HUDEP-2 (cell line): ENCODE results near the gene NOL6.
A peak's percentile ranks its signal among the peaks of the same experiment; 100 is the strongest.
"Not testable (repeated sequence)": the region's sequence is repeated elsewhere in the genome, so short reads cannot be mapped to it uniquely, and the experiment has no call there.

Source experiments
- DNase-seq, 76 experiments: peaks; one replicate each; lab custom pipeline; 2025; ENCODE audit not compliant: unreplicated experiment in 76 of 76; lab: John Stamatoyannopoulos, UW

Gene NOL6, protein sequence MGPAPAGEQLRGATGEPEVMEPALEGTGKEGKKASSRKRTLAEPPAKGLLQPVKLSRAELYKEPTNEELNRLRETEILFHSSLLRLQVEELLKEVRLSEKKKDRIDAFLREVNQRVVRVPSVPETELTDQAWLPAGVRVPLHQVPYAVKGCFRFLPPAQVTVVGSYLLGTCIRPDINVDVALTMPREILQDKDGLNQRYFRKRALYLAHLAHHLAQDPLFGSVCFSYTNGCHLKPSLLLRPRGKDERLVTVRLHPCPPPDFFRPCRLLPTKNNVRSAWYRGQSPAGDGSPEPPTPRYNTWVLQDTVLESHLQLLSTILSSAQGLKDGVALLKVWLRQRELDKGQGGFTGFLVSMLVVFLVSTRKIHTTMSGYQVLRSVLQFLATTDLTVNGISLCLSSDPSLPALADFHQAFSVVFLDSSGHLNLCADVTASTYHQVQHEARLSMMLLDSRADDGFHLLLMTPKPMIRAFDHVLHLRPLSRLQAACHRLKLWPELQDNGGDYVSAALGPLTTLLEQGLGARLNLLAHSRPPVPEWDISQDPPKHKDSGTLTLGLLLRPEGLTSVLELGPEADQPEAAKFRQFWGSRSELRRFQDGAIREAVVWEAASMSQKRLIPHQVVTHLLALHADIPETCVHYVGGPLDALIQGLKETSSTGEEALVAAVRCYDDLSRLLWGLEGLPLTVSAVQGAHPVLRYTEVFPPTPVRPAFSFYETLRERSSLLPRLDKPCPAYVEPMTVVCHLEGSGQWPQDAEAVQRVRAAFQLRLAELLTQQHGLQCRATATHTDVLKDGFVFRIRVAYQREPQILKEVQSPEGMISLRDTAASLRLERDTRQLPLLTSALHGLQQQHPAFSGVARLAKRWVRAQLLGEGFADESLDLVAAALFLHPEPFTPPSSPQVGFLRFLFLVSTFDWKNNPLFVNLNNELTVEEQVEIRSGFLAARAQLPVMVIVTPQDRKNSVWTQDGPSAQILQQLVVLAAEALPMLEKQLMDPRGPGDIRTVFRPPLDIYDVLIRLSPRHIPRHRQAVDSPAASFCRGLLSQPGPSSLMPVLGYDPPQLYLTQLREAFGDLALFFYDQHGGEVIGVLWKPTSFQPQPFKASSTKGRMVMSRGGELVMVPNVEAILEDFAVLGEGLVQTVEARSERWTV

DNA sequence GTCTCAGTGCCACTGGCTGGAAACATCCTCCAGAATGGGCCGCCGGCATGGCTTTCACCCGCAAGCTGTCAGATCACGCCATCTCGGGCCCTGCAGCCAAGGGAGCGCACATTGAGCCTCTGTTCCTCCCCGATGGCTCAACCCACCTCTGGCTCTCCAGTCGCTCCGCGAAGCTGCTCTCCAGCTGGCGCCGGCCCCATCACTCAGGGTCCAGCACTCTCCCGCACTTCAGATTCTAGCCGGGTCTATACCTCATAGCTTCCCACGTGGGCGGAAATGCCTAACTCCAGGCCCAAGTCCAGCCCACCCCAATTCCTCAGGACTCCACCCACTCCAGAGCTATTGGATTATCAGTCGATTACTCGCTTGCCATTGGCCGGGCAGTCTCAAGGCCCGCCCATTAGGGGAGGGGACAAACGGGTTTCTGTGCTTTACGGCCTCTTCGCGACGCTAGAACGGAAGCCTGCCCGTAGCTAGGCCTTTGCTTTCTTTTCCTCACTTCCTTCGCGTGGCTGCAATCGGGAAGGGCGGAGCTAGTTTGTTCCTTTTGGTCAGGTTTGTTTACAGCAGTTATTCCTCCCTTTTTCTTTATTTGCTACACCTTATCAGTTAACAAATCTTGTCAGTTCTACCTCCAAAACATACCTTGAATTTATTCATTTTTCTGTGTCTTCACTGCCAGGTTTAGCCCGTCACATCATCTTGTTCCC, at the start of gene NOL6:
TSS of gene NOL6 (minus strand) at position 282 of the 710 bp plus-strand sequence. CDS start at position 200, 82 bp downstream.
- DNase-seq, result peak in 75 of 76 experiments; percentile 29 to 99 (median 97)

DNA sequence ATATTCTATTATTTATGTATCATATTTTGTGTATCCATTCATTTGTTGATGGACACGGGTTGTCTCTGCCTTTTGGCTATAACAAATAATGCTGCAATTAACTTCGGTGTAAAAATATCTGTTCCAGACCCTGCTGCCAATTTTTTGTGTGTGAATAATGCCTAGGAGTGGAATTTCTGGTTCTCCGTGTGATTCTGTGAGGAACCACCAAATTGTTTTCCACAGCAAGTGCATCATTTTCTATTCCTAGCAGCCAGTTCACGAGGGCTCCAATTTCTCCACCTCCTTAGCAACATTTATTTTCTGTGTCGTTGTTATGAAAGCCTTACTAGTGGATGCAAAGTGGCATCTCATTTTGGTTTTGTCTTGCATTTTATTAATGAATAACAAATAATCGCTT, 48.1 kb upstream of the NOL6 start:
- DNase-seq, result not testable (repeated sequence)

DNA sequence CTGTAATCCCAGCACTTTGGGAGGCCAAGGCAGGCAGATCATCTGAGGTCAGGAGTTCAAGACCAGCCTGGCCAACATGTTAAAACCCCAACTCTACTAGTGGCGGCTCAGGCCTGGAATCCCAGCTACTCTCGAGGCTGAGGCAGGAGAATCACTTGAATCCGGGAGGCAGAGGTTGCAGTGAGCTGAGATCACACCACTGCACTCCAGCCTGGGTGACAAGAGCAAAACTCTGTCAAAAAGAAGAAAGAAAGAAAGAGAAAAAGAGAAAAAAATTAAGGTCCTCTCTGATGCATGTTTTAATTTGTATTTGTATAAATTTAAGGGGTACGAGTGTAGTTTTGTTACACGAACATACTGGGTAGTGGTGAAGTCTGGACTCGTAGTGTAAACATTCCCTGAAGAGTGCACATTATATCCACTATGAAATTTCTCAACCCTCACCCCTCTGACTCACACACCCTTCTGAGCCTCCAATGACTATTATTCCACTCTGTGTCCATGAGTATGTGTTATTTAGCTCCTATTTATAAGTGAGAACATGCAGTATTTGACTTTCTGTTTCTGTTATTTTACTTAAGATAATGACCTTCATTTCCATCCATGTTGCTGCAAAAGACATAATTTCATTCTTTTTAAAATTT, 44.3 kb upstream of the NOL6 start:
- DNase-seq, result not testable (repeated sequence)

DNA sequence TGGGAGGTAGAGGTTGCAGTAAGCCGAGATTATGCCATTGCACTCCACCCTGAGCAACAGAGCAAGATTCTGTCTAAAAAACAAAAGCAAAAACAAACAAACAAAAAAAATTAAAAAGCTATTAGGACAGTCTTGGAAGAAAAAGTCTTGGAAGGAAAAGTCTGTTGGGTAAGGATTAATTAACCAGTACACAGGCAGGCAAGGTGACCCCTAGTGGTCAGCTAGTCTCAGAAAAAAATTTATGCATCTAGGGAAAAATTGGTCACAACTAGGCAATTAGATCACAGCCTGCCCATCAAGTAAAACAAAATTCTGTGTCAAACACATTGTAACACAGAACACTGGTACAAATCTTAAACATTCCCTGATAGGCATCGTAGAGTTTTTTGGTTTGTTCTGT, 43.6 kb upstream of the NOL6 start:
- DNase-seq, result peak in 22 of 76 experiments; percentile 6 to 60 (median 30)

DNA sequence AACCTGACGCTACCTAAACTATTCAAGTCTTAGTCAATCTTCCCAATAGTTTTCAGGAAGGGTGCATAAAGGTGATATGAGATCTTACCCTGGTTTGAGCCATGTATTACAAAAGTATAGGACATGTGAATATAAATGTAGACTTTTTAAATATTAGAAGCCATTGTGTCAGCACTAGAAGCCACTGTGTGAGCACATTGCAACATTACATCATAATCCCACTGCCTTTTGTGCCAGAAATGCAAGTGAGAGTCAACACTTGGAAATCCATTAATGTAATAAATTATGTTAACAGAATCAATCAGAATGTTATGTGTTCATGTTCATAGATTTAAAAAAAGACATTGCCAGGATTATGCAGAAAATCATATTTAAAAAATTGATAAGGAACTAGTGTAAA, 42.7 kb upstream of the NOL6 start:
- not testable (repeated sequence) for DNase-seq

DNA sequence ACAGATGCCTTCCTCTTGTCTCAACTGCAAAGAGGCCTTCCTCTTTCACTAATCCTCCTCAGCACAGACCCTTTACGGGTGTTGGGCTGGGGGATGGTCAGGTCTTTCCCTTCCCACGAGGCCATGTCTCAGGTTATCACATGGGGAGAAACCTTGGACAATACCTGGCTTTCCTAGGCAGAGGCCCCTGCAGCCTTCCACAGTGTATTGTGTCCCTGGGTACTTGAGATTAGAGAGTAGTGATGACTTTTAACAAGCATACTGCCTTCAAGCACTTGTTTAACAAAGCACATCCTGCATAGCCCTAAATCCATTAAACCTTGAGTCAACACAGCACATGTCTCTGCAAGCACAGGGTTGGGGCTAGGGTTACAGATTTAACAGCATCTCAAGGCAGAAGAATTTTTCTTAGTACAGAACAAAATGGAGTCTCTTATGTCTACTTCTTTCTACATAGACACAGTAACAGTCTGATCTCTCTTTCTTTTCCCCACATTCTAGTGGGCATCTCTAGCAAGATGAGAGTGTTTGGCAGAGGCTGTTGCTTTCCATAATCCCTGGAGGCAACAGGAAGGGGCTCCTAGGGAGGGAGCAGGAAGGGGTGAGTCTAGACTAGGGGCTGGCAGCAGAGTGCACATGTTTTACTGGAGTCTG, 41.7 kb upstream of the NOL6 start:
- DNase-seq, result not testable (repeated sequence)

DNA sequence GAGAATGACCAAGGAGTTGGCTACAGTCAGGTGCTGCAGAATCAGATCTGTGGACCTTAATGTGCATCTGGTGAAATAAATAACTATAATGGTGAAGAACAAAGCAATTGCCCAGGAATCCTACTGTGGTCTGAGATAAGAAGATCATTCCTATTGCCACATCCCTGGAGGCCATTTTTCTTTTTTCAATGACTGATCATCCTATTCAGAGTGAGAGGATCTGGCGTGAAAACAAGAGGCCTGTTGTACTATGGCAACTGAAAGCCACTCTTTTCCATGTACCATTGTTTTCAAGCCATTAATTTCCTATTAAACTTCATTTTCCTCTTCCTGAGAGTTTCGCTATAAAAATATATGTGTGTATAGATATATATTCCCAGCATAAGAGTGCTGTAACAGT, 38.8 kb upstream of the NOL6 start:
- DNase-seq, result not testable (repeated sequence)

DNA sequence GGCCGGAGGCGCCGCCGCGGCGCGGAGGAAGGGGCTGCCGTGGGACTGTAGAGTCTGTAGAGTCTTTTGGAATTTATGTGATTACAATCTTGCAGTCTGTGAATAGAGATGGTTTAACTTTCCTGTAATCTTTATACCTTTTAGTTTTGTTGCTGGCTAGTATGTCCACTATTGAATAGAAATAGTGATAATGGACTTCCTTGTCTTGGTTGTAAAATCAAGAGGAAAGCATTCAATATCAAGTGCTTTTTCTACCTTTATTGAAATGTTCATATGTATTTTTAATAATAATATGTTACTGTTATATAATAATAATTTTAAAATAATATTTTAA, 37.4 kb upstream of the NOL6 start:
- DNase-seq, result peak in 2 of 76 experiments; percentile 48 to 54

DNA sequence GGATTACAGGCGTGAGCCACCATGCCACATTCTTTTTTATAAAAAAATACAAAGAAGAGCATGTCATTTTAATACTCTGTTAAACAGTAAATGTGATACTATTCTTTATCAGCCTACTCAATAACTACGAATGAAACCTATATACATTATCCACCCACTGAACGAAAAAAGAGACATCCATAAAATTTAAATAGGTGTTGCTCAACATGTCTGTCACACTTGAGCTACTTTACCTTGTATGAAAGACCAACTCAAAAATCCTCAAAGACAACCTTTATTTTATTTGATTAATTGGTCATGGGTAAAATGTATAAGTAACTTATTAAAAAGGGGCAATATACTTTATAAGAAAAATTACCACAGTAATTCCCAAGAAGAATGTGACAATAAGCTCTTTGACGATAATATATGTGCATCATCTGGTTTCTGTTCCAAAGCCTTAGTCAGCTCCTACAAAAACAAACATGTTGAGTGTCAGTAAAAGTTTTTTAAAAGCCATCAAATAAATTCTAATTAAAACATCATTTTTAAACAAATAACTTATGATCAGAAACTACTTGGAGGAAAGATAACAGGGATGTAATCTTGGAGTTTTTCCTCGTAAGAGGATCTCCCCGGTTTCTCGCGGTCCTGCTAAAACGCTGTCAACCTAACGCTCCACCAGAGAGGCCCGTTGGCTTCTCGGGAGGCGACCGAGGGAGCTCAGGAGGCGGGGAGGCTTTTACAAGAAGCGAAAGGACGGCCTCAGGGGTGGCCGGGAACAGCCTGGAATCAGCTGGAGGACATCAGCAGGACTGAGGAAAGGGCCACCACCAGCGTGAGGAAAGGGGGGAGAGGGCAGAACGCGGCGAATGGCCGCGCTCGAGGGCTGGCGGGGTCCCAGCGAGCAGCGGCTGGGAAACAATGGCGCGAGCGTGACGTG, 36.8 kb upstream of the NOL6 start:
- peak in 67 of 76 experiments; percentile 14 to 78 (median 52) for DNase-seq

DNA sequence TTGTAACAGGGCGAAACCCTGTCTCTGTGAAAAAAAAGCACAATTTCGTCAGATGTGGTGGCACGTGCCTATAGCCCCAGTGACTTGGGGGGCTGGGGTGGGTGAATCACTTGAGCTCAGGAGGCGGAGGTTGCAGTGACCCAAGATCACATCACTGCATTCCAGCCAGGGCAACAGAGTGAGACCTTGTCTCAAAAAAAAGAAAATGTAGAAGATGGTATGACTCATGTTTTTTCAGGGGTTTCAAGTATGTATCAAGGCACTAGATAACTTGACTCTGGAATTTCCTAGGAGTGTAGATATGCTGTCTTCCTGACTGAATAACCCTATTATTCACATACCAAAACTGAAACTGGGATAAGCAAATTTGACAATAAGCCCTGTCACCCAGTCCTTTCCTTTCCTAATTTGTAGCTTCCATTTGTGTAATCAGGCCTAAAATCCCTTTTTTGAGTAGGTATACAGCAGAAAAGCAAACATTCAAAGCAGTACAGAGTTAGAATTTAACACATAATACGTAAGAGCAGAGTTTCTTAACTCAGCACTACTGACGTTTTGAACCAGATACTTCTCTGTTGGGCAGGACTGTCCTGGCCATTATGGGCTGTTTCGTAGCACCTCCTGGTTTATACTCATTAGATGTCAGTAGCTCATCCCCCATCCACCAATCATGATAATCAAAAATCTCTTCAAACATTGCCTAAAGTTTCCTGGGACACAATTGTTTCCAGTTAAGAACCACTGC, 33.1 kb upstream of the NOL6 start:
- DNase-seq, result peak in 7 of 76 experiments; percentile 1 to 28 (median 5)

DNA sequence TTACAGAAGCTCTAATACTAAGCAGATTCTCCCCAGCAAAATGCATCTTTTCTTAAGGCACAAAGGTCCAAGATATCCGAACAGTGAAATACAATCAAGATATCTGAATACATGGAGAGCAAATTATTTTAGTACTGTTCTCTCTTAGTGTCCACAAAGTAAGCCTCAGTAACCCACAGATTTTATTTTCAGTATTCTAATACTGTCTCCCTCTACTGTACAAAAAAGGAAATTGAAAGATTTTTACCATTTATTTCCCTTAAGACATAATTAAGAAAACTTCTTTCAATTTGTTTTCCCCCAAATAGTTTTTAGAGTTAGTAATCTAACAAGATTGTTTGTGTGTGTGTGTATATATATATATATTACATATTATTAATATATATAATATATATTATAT, 24.7 kb upstream of the NOL6 start:
- DNase-seq, result no peak

DNA sequence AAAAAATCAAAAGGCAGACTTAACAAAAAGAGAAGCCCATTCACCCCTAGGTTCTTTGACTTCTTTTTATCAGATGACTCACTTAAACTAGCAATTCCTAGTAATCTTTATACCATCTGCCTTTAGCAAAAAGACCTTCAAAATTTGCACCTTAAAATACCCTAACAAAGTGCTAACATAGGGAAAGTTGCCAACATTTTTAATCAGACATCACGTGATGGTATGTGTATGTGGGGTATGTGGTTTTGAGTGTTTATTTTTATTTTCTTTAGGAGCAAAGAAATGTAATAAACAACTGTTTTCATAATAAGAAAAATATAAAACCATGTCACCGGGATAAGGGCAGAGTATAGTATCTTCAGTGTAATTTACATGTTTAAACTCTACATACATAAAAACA, 20.1 kb upstream of the NOL6 start:
- DNase-seq, result peak in 11 of 76 experiments; percentile 4 to 52 (median 36)

DNA sequence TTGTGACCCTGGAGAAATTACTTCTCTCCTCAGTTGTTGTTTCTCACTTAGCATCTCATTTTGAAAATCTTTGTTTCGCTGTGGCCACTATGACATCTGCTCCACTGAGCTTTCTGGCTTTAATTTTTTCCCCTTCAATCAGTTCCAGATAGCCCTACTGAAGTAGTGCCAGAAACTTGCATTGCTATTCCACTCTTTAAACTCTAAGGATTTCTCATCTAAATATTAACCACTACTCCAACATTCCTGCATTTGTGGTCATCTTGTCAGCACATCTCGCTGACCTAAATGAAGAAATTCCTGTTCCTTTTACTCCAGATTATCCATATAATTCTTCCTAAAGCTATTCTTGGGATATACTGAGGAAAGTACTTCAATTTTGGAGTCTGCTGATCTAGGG, 15.3 kb upstream of the NOL6 start:
- no peak for DNase-seq

DNA sequence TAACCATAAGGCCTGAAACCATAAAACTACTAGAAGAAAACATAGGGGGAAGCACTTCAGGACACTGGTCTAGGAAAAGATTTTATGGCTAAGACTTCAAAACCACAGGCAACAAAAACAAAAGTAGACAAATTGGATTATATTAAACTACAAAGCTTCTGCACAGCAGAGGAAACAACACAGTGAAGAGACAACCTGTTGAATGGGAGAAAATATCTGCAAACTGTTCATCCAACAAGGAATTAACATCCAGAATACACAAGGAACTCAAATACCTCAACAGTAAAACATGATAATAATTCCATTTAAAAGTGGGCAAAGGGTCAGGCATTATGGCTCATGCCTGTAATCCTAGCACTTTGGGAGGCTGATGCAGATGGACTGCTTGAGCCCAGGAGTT, 11.6 kb upstream of the NOL6 start:
- DNase-seq, result not testable (repeated sequence)

DNA sequence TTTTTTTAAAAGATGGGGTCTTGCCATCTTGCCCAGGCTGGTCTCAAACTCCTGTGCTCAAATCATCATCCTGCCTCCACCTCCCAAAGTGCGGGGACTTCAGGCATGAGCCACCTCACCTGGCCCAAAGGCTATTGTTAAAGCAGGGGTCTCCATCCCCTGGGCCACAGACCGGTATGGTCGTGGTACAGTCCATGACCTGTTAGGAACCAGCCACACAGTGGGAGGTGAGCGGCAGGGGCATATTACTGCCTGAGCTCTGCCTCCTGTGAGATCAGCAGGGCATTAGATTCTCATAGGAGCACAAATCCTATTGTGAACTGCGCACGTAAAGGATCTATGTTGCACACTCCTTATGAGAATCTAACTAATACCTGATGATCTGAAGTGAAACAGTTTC, 7.3 kb upstream of the NOL6 start:
- no peak for DNase-seq

DNA sequence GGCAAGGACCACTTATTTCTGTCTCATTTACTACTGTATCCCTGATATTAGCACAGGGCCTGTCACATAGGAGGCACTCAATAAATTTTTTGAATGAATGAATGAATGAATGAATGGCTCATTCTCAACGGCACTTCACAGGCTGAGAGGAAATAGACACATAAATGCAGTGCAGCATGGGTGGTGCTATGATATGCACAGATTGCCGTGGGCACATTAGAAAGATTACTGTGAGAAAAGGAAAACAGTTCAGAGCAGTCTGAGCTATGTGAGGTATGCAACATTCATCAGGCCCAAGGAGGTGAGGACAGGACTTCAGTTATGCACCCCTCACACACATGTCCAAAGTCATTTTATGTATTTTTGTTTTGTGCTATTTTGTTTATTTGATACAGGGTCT, 6.4 kb upstream of the NOL6 start:
- no peak for DNase-seq

DNA sequence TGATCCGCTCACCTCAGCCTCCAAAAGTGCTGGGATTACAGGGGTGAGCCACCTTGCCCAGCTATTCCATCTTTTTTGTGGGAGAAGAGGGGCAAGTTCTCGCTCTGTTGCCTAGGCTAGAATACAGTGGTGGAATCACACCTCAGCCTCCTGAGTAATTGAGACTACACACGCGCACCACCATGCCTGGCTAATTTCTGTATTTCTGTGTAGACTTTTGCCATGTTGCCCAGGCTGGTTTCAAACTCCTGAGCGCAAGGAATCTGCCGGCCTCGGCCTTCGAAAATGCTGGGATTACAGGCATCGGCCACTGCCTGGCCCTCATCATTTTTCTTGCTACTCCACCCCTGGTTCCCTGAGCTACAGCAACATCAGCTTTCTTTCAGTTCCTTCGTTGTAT, 2.8 kb upstream of the NOL6 start:
- DNase-seq, result no peak

DNA sequence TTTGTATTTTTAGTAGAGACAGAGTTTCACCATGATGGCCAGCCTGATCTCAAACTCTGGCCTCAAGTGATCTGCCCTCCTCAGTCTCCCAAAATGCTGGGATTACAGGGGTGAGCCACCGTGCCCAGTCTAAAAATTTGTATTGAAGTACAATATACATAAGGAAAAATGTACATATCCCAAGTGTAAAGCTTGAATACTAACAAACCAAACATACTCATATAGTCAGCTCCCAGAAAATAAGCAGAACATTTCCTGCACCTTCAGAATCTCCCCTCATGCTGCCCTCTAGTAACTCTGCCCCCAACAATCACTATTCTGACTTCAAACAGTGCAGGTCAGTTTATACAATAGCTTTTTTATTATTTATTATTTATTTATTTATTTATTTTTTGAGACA, 1.6 kb upstream of the NOL6 start:
- no peak for DNase-seq
